Hepatocyte (in vitro differentiated cells): ENCODE measurements around the gene ANO3.

Experiments
- CTCF ChIP-seq: fragments of 200-600 bp; sonication (generic); IDR thresholded peaks from 2 replicates; pipeline ENCODE4 v1.5.1; 2016; ENCODE audit warnings: antibody characterized with exemption, mild to moderate bottlenecking; ENCODE audit not compliant: poor library complexity
- EZH2phosphoT487 ChIP-seq: fragments of 200-600 bp; sonication (generic); IDR thresholded peaks from one replicate; pipeline ENCODE4 v1.6.1; 2018; ENCODE audit warnings: antibody characterized with exemption, mild to moderate bottlenecking, low read depth, moderate library complexity; ENCODE audit not compliant: unreplicated experiment, severe bottlenecking

GRCh38 chr11:26527685-26528084 is 195.8 kb downstream of the ANO3 start:
- TF ChIP-seq EZH2phosphoT487 = no peak
- TF ChIP-seq CTCF = no peak
